Breast epithelium (tissue), 4 donors: Measurements from ENCODE around the gene TPSG1. TPM values are rescaled to one million over a fixed set of nuclear protein-coding genes. Genes with fewer than 3 reads are reported as not detected.
"Not testable (repeated sequence)": the region's sequence is repeated elsewhere in the genome, so short reads cannot be mapped to it uniquely, and the experiment has no call there.

ENCODE experiments used
- DNase-seq, 2 donors: peaks; one replicate each; pipeline ENCODE4 v3.0.0-alpha.2; 2019; ENCODE audit warnings: low spot score in 2 of 2
- H3K27ac ChIP-seq, 2 donors: fragments of 200-600 bp; sonication (generic) in 1 of 2; one replicate each; pipeline ENCODE4 v1.5.1; 2016 to 2019; ENCODE audit warnings: mild to moderate bottlenecking in 1 of 2
- H3K27me3 ChIP-seq, 2 donors: fragments of 200-600 bp; sonication (generic) in 1 of 2; one replicate each; pipeline versions ENCODE4 v1.5.1 to v1.6.0; 2017 to 2019; ENCODE audit warnings: control low read depth in 1 of 2, mild to moderate bottlenecking in 1 of 2
- H3K36me3 ChIP-seq: fragments of 200-600 bp; one replicate; pipeline ENCODE4 v1.5.1; 2019
- H3K4me1 ChIP-seq, 2 donors: fragments of 200-600 bp; sonication (generic); one replicate each; pipeline ENCODE4 v1.5.1; 2016 to 2019; ENCODE audit warnings: control low read depth in 1 of 2
- H3K4me3 ChIP-seq, 3 donors: fragments of 200-600 bp; sonication (generic); 1 replicate in 2 of 3; 2 replicates in 1 of 3; pipeline ENCODE4 v1.5.1; 2016 to 2019; ENCODE audit warnings: mild to moderate bottlenecking in 3 of 3, moderate library complexity in 2 of 3
- H3K9me3 ChIP-seq, 2 donors: fragments of 200-600 bp; sonication (generic) in 1 of 2; one replicate each; pipeline ENCODE4 v1.5.1; 2016 to 2019; ENCODE audit warnings: control low read depth in 1 of 2
- CTCF ChIP-seq, 3 donors: fragments of 450-650 bp; IDR thresholded peaks; one replicate each; pipeline ENCODE4 v1.5.1; 2016 to 2017; ENCODE audit warnings: antibody characterized with exemption in 3 of 3, mild to moderate bottlenecking in 3 of 3, moderate library complexity in 3 of 3
- POLR2A ChIP-seq: fragments of 450-650 bp; IDR thresholded peaks from one replicate; pipeline ENCODE4 v1.6.1; 2016; ENCODE audit warnings: antibody characterized with exemption, mild to moderate bottlenecking, moderate library complexity
- POLR2AphosphoS5 ChIP-seq, 3 donors: sonication (generic); formaldehyde crosslinking; IDR thresholded peaks; one replicate each; pipeline ENCODE4 v1.6.1; 2017; ENCODE audit warnings: antibody characterized with exemption in 3 of 3
- intact Hi-C: fragments of 100-400 bp; cut with DNase I; formaldehyde crosslinking; loops from one replicate; pipeline ENCODE4 v1.15.1; 2023; ENCODE audit warnings: low total_unique reads
- total RNA-seq, 3 donors: library from RNA; depleted of rRNA; stranded (reverse); fragments of >200 nt; gene quantifications; one replicate each; pipeline ENCODE4 v1.1.0, GENCODE V29; 2016

Gene TPSG1
- total RNA-seq, 3 donors from 2014 or later, result 0.73 to 1.8 TPM; not detected in 1

DNA sequence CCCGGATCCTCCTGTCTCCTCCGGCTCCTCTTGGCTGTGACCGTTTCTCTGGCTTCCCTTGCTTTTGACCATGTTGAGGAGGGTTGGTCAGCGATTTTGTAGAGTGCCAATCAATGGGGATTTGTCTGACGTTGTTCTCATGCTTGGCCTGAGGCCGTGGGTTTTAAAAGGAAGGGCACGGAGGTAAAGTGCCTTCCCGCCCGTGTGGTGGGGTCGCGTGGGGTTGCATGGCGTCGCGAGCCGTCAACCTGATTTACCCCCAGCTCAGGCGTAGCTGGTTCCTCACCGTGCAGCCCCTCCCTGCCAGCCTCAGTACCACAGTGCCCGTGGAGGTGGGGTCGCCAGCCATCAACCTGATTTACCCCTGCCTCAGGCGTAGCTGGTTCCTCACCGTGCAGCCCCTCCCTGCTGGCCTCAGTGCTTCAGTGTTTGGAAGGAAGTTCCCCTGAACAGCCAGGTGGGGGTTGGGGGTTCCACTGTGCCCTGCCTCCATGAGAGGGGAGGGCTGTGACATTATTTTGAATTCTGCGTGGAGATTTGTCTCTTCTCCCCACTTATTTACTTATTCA is 20.5 kb upstream of the TPSG1 start:
- no peak for DNase-seq
- intact Hi-C loops, result no loop called here

GRCh38 chr16:1244881-1245280 is 19.8 kb upstream of the TPSG1 start:
- H3K4me3 ChIP-seq, result no peak overlapping the region
- no peaks in the 10 kb centered on the region for H3K36me3 ChIP-seq
- intact Hi-C loops, result no loop called here
- peak in 1 of 2 donors; percentile 78 for DNase-seq
- peaks cover 0 to 11% of the 10 kb centered on the region in 2 donors for H3K27me3 ChIP-seq
- no peaks in the 10 kb centered on the region for H3K4me1 ChIP-seq
- TF ChIP-seq POLR2A (no peak), CTCF (IDR thresholded peaks at IDR 0.05) (no peak), POLR2AphosphoS5 (IDR thresholded peaks at IDR 0.05) (no peak)
- no peak overlapping the region for H3K27ac ChIP-seq
- no peaks in the 10 kb centered on the region for H3K9me3 ChIP-seq

More for the DNA sequence above, 20.5 kb upstream of the TPSG1 start:
- no peak overlapping the region for H3K4me3 ChIP-seq
- TF ChIP-seq POLR2A, result no peak
- no peak for TF ChIP-seq POLR2AphosphoS5 (IDR thresholded peaks at IDR 0.05)
- no peak for TF ChIP-seq CTCF (IDR thresholded peaks at IDR 0.05)
- H3K4me1 ChIP-seq, result no peaks in the 10 kb centered on the region
- no peaks in the 10 kb centered on the region for H3K36me3 ChIP-seq
- H3K27me3 ChIP-seq, result peaks cover 0 to 11% of the 10 kb centered on the region in 2 donors
- H3K27ac ChIP-seq, result no peak overlapping the region
- no peaks in the 10 kb centered on the region for H3K9me3 ChIP-seq

GRCh38 chr16:1243907-1244850 is 19.1 kb upstream of the TPSG1 start:
- H3K9me3 ChIP-seq, H3K4me3 ChIP-seq, H3K27ac ChIP-seq, intact Hi-C loops, H3K4me1 ChIP-seq, DNase-seq, H3K36me3 ChIP-seq: not testable (repeated sequence)
- H3K27me3 ChIP-seq, result peaks cover 0 to 11% of the 10 kb centered on the region in 2 donors

- DNase-seq, intact Hi-C loops, H3K36me3 ChIP-seq, H3K27ac ChIP-seq, H3K4me3 ChIP-seq, H3K9me3 ChIP-seq, H3K4me1 ChIP-seq: not testable (repeated sequence)
- peaks cover 0 to 11% of the 10 kb centered on the region in 2 donors for H3K27me3 ChIP-seq
These were observed 18.3 kb upstream of the TPSG1 start for GRCh38 chr16:1243363-1243762.

- H3K4me1 ChIP-seq, H3K36me3 ChIP-seq, intact Hi-C loops, DNase-seq, H3K4me3 ChIP-seq, H3K9me3 ChIP-seq, H3K27me3 ChIP-seq, H3K27ac ChIP-seq: not testable (repeated sequence)
These were observed 16.0 kb upstream of the TPSG1 start for GRCh38 chr16:1241081-1241480.

GRCh38 chr16:1240436-1240835 is 15.4 kb upstream of the TPSG1 start, which contains the start of gene TPSAB1:
Gene TPSAB1, plus strand, starts transcription at chr16:1240705. Its CDS starts 234 bp downstream, at chr16:1240939.
- H3K4me1 ChIP-seq, H3K27me3 ChIP-seq, intact Hi-C loops, H3K9me3 ChIP-seq, H3K4me3 ChIP-seq, H3K27ac ChIP-seq, DNase-seq, H3K36me3 ChIP-seq: not testable (repeated sequence)

DNA sequence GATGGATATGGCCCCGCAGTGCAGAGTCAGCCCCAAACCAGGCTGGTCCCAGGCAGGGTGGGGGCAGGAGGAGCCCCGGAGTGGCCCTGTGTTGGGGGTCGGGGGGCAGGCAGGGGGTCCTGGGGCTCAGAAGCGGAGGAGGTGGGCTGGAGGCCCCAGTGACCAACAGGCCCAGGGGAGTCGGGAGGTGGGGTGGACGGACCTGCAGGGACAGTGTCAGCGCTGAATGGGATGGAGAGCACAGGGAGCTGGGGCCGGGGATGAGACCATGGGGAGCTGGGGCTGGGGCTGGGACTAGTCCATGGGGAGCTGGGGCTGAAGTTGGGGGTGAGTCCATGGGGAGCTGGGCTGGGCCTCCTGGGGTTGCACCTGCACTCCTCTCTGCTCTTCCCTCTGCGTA is 14.5 kb upstream of the TPSG1 start:
- intact Hi-C loops, H3K27me3 ChIP-seq, H3K27ac ChIP-seq, H3K9me3 ChIP-seq, H3K4me1 ChIP-seq, DNase-seq, H3K4me3 ChIP-seq, H3K36me3 ChIP-seq: not testable (repeated sequence)

GRCh38 chr16:1238909-1239308 is 13.8 kb upstream of the TPSG1 start:
- intact Hi-C loops, DNase-seq, H3K4me3 ChIP-seq: not testable (repeated sequence)

More at GRCh38 chr16:1238909-1239308, 13.8 kb upstream of the TPSG1 start:
- not testable (repeated sequence) for H3K36me3 ChIP-seq, H3K9me3 ChIP-seq, H3K27ac ChIP-seq, H3K27me3 ChIP-seq, H3K4me1 ChIP-seq
